ES-I3 (cell line): Measurements from ENCODE around the gene SLC11A1.

Experiments
- H3K36me3 ChIP-seq: 2 replicates; pipeline ENCODE4 v1.6.1; 2013; ENCODE audit warnings: mild to moderate bottlenecking, low read length, control low read depth, moderate library complexity; ENCODE audit not compliant: insufficient read depth
- H3K4me1 ChIP-seq: 2 replicates; pipeline ENCODE4 v1.6.1; 2013; ENCODE audit warnings: mild to moderate bottlenecking, control low read depth, low read length; ENCODE audit not compliant: insufficient read depth
- H3K9ac ChIP-seq: 2 replicates; pipeline ENCODE4 v1.6.1; 2013; ENCODE audit warnings: low read depth, mild to moderate bottlenecking, low read length, moderate library complexity
- H3K9me3 ChIP-seq: 2 replicates; pipeline ENCODE4 v1.6.1; 2013; ENCODE audit warnings: mild to moderate bottlenecking, low read length, moderate library complexity; ENCODE audit not compliant: control insufficient read depth, insufficient read depth

SLC11A1 gene

GRCh38 chr2:218438596-218438995 is 56.5 kb downstream of the SLC11A1 start:
- H3K9me3 ChIP-seq: no peaks in the 10 kb centered on the region
- H3K9ac ChIP-seq: no peak overlapping the region
- no peaks in the 10 kb centered on the region for H3K36me3 ChIP-seq
- peaks cover 2% of the 10 kb centered on the region; the same call in 1 of the 2 replicates for H3K4me1 ChIP-seq

GRCh38 chr2:218444692-218445357 is 62.8 kb downstream of the SLC11A1 start:
- H3K36me3 ChIP-seq: peaks cover 6% of the 10 kb centered on the region; the same call in 1 of the 2 replicates
- peaks cover 6% of the 10 kb centered on the region for H3K4me1 ChIP-seq
- no peaks in the 10 kb centered on the region for H3K9me3 ChIP-seq
- no peak overlapping the region for H3K9ac ChIP-seq

- Histone ChIP-seq H3K4me1 (peaks cover 6% of the 10 kb centered on the region), H3K36me3 (peaks cover 6% of the 10 kb centered on the region; the same call in 1 of the 2 replicates), H3K9ac (no peak overlapping the region), H3K9me3 (no peaks in the 10 kb centered on the region)
These were observed 63.5 kb downstream of the SLC11A1 start for GRCh38 chr2:218445602-218446001.
